ENCODE data around the gene RGS3. TPM values are rescaled to one million over a fixed set of nuclear protein-coding genes. Genes with fewer than 3 reads are reported as not detected.
A peak's percentile ranks its signal among the peaks of the same experiment; 100 is the strongest.

RGS3 gene
- polyA plus RNA-seq, 5 donors = 65.3 to 82.9 (median 75.8) TPM

DNA sequence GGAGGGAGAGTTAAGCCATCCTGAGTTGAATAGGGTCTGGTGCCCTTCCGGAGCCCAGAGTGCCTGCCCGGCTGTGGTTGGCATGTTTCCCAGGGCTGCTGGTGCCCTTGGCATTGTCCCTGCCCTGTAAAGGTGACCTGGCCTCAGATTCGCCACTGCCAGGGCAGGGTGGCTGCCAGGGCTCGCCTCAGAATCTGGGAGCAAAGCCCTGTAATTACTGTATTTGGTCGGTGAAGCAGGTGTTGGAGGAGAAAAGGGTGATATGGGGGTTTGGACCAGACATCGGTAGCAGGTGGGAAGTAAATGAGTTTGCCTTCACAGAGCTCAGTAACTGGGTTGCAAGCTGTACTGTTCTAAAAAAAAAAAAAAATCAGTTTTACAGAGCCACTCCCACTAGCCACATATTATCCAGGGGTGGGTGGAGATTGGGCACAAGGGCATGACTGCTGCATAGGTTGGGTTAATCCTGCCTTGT, 47.6 kb downstream of the RGS3 start:
- no peak for DNase-seq

DNA sequence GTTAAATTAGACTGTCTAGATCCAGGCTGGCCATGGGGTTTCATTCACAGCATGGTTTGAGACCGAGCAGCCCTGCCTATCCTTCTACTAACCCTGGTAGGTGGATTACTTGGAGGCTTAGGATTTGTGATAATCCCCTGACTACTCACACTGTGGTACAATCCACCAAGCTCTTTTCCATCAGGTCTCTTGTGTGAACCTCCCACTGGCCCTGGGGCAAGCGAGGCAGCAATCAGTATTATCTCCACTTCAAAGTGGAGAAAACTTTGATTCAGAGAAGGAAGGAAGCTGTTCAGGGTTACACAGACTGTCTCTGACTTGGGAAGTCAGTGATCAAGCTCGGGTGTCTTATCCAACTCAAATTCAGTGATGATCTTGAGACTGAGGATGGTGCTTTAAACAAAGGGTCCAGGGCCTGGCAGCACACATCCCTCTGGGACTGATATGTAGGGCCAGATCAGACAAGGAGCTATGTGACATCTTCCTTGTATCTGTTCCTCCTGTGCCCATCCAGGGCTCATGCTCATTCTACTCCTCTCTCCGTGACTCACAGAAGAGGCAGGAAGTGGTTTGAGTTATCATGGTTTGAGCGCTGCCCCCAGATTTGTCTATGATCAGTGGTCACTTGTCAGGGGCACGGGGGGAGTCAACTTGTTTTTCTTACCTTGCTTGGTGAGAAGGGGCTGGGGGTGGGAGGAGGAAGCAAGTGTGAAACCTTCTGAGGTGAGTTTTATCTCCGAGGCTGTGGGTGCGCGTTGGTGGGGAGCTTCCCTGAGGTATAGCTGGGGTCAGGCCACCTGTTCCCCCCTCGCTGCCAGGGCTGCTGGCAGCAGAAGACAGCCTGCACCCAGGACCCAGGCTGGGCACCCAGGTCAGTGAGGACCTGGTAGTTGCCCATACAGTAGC, 48.6 kb downstream of the RGS3 start:
- DNase-seq = no peak

DNA sequence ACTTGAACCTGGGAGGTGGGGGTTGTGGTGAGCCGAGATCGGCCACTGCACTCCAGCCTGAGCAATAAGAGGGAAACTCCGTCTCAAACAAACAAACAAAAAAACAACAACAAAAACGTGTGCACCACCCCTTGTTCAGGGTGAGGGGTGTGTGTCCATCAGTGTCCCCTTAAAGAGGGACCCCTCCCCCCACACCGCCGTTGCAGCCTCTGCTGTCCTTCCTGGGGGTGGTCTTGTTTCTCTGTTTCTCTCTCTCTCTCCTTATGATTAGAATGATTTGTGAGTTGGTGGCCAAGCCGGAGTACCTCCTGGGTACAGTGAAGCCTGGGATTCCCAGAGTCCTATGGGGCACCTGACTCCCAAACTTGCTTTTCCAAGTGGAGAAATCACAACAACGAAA, 49.6 kb downstream of the RGS3 start:
- no peak for DNase-seq

DNA sequence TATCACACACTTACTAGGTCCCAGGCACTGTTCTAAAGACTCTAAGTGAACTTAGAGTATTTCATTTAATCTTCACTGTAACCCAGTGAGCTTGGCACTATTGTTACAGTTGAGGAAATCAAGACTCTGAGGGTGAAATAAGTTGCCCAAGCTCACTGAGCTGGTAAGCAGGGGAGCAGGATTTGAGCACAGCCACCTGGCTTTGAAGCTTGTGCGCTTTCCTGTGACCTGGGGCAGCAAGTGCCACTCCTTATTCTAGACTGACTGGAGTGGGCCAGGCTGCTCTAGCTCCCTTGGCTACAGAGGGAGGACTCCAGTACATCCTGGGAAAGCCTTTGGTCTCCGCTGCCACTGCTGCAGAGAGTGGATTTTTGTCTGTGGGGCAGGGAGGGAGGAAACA, 50.0 kb downstream of the RGS3 start:
- no peak for DNase-seq

DNA sequence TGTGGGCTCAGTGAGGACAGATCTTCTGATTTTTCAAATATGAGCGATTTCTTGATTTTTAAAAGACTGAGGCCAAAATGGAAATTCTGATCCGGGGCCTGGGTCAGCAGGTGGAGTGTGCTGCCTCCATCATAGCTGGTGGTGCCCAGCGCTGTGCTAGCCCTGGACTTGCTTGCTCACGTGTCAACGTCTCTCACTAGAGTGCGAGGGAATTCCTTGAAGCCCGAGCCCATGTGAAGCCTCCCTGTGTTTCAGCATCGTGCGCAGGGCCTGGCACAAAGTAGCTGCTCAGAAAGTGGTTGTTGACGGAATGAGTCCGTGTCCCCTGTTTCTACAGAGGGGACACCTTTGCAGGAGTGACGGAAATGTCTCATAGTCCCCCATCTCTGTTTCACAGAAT, 50.5 kb downstream of the RGS3 start:
- DNase-seq = no peak

DNA sequence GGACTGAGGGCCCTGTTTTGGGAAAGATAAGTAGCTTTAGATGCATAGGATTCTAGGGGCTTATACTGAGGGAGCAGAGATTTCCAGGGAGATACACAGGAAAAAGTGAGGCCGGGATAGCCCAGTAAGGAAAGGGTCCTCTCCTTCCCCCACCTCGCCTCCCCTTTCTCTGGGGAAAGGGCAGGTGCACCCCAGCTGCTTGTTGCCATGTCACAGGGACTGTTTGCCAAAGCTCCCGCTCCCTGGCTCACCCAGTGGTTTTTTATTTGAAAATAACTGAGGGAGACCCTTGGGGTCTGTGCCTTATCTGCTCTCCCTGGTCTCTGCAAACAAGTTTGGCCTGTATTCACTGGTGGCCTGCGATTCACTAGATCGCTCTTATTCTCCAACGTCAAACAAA, 51.2 kb downstream of the RGS3 start:
- DNase-seq = no peak

DNA sequence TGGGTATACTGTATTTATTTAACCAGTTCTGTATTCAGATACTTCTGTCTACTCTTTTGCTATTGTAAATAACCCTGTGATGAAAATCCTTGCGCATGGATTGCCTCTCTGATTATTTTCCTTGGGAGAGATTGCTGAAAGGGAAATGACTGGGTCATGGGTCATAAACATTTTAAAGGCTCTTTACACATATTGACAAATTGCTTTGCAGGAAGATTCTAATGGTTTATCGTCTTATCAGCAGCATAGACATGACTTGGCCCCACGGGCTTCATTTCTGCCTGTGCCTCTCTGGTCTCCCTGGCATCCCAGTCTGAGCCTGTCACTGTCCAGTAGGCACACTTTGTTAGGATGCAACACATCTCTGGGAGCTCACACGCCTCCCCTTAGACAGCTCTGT, 52.3 kb downstream of the RGS3 start:
- no peak for DNase-seq

DNA sequence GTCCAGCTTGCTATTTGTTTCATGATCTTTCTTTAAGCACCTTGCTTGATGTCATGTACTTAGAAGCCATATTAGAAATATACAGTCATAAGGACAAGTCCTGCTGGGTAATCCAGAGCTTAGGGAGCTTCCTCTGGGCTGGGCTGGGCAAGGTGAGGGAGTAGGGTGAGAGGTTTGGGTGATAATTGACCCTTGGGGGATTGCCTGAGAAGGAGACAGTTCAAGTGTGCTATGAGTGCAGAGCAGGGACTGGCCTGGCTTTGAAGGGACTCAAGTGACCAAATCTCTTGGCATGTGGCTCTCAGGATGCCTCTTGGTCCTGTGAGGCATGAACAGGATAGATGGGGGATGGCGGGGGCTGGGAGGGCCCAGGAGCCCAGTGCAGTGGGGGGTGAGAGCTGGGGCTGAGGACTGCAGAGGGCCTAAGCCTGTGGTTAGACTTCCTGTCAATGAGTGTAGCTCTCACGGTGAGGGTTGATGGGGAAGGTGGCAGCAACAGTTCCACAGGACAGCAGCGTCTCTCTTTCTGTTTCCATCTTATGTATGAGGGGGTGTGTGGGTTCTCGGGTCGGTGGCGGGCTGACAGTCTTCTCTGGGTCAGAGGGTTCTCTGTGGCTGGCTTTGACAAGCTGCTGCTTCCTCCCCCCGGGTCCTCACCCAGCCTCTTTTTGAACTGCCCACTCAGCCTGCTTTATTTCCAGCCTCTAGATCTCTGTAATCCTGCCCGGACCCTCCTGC, 53.5 kb downstream of the RGS3 start:
- DNase-seq = no peak

DNA sequence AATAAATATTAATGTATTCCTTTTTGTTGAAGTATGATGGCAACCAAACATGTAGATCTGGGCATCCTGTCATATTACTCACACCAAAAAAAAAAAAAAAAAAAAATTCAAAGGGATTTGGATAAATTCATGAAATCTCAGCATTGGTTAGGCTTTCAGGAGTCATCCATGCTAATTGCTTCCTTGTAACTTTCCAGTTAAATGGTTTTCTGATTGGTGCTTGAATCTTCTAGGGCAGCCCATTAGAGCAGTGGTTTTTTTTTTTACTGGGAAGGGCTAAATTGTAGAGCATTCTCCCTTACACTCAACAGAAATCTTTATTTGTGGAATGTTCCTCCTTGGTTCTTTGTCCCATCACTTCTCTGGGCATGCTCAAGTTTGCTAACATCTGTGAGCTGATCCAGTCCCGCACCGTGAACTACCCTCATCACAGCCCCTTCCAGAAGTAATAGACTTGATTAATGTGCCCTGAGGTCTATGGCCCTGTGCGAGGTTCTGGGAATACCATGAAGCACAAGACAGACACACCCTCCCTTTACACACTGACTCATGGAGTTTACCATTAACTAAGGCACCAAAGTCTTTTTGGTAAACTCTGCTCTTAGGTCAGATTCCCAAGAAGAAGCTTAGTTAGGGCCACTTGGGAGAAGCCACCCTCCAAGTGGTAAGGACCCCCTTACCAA, 56.0 kb downstream of the RGS3 start:
- DNase-seq = no peak

DNA sequence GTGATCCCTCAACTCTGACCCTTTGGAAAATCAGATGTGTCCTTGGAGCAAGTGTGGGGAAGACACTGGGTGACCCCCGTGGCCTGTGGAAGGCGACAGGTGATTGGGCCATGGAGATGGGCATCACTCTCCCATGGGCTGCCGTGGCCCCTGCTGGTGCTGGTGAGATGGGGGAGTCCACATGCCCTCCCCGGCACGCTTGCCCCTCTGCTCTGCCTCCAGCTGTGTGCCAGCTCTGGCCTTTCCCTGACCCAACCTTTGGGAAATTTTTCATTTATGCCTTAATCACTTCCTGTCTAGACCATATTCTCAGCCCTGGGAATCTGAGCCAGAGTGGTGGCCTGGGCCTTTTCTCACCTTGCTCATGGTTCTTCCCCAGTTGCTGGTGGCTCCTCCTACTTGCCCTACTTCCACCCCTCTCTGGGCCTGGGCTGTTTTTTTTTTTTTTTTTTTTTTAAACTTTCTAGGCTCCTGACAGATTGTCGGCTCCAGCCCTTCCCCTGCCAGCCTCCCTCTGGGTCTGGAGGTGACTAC, 56.6 kb downstream of the RGS3 start:
- no peak for DNase-seq

DNA sequence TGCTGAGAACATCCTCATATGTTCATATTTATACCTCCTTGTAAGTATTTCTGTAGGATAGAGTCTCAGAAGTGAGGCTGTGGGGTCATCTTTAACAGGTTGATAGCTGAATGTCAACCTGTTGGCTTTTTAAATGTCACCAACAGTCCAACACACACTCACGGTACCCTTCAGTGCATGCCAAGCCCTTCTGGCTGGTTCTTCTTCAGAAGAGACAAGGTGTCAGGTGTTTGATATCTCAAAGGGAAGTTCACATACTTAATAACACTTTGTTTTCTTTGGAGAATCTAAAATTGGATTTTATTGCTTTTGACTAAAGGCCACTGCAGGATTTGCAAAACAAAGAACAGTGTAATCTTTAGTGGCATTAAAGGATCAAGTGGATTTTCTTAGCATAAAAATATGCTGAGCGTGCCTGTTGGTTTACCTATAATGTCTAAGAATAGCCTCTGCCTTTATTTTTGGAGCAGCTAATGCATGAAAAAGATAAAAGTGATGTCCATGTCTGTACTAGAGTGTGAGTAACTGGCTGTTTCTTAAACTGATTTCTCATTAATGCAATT, 58.2 kb downstream of the RGS3 start:
- no peak for DNase-seq

DNA sequence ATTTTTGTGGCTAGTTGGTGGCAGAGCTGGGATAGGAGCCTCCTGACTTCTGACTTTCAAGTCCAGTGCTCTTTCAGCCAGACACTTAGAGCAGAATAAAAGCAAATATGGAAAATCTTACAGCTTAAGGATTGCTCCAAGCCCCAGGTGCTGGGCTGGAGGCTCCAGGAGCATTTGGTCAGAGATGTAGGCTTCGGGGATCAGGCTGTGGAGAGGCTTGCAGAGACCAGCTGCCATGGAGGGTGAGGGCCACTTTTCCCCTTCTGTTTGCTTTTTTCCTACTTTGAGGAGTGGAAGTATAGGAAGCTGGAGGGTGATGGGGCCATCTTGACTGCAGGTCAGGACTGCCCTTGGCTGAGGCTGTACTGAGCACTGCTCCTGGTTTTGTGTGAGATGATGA, 58.9 kb downstream of the RGS3 start:
- no peak for DNase-seq

DNA sequence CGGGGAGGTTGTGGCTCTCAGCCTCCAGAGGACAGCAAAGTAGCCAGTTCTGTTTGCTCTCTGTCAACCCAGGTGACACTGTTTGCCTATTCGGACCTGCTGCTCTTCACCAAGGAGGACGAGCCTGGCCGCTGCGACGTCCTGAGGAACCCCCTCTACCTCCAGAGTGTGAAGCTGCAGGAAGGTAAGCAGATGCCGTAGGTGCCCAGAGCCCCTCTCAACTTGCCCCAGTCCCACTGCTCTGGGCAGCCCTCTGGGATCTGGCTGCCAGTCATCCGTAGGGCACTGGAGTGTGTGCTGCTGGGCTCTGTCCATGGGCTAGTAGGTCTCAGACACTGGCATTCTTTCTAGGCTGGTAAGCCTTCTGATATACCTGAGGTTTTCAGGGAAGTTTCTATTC, 59.3 kb downstream of the RGS3 start:
- no peak for DNase-seq

DNA sequence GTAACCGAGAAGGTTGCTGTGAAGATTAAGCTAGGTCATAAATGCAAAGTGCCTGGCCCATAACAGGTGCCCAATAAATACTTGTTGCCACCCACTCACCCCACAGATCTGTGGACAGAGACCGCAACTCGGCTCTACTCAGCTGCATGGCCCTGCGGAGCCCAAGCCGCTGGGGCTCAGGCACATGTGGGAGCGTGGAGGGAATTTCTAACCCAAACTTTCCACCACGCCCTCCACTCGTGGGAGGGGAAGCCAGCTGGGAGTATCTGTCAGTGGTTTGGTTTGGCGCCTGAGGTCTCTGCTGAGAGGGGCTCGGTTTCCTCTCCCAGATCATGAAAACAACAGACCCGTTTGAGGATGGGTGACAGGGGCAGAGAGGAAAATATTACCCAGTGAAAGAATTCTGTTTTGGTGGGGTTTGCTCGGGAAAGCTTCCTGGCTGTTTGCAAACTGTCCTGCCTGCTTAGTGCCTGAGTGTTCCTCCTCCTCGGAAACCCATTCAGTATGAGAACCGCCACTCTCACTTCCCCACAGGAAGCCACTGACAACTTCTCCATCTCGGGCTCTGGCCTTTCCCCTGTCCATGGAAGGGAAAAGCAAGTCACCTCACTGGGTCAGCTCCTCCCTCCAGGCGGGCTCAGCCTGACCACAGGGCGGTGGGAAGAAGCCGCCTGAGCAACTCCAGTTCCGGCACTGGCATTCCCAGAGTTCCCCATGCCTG, 60.1 kb downstream of the RGS3 start:
- DNase-seq = no peak

DNA sequence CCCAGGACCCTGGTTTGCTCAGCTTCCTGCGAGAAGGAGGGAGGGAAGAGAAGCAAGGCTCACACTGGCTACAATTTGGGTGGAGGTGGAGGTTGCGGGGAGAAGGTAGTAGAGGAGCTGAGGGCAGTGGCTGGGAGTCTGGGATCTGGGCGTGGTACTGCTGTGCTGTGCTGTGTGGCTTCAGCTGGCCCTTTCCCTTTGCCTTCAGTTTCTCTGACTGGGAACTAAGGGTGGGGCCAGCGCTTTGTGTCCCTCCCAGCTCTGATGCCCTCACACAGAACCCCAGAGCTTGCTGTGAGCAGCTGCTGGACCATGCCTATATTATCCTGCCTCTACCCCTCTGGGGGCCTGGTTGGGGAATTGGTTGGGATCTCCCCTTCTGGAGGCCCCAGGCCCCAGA, 60.9 kb downstream of the RGS3 start:
- no peak for DNase-seq

DNA sequence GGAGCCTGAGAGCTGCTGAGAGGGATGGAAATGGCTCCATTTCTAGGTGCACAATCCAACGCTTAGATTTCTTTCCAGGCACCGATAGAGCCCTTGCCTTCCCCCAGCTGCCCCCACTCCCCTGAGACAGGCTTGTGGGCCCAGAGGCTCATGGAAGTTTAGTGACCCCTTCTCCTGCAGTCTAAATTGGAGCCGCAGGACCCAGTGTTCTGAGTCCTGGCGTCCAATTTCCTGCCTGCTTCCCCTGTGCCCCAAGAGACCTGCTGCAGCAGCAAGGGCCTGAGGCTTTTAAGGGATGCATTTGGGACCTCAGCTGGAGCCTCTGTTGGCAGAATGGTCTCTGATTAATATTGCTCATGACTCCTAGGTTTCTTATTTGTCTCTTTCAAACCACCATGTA, 61.7 kb downstream of the RGS3 start:
- DNase-seq = no peak

DNA sequence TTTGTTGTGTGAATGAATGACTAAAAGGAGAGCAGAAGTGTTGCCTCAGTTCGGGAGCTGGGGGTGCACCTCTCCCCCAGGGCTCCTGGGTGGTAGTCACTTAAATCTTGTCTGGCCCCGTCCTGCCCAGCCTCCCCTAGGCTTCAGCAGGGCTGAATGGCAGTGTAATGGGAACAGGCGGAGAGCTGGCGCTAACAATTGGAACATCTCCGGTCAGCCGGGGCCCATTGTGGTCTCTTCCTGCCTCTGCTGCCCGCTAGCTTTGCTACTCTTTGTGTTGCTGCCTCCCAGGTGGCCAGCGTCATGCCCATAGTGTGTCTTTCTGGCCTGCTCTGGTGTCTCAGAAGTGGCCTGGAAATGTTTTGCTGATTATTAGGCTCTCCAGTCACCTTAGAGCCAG, 62.3 kb downstream of the RGS3 start:
- DNase-seq = no peak

DNA sequence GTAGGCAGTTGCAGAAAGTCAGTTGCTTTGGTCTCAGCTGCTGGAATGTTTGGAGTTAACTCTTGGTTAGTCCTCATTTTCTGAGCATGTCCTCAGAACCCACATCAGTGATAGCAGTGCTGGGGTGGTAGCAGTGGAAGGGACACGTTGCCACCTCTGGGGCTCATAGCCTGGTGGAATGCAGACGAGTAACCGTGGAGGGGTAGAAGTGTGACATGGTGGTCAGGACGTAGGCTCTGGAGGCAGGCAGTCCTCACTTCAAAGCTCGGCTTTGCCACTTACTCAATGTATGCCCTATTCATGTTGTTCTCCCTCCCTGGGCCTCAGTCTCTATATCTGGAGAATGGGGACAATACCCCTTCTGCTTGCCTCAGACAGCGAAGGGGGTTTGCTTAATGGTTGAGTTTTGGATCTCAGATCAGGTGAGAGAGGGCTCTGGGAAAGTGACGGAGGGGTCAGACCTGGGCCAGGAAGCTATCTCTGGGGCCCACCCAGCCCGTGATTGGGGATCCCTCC, 62.8 kb downstream of the RGS3 start:
- DNase-seq = no peak

DNA sequence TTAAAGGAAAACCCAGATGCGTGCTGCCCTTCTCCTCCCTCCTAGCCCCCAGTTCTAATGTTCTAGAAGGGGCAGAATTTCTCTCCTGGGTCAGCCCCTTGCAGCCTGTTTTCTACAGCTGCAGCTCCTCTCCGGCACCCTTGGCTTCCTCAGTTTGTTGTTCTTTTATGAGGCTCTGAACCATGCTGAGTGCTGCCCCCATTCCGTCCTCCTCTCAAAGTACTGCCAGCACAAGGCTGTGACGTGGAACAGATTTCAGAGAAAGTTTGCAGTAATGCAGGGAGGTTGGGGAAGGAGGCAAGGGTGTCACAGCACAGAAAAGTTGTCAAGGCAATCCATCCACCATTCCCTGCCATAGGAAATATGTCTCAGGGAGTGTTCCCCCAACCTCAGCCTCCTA, 63.3 kb downstream of the RGS3 start:
- DNase-seq = peak; percentile 83 to 87

DNA sequence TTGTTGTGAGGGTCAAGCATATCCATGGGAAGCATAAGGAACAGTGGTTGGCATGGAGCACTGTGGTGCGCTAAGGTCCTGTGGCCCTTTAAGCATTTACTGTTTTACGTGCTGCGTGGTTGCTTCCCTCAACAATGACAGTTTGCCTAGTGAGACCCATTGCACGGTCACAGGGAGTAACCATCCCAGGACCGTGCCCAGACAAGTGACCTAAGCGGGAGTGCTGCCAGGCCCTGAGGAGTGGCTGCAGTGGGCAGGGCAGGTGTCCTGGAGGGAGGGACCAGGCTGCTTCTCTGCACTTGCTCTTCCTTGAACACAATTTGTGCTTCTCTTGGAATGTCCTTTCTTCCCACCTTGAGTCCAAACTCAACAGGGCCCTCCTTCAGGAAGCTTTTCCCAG, 64.6 kb downstream of the RGS3 start:
- DNase-seq = no peak

DNA sequence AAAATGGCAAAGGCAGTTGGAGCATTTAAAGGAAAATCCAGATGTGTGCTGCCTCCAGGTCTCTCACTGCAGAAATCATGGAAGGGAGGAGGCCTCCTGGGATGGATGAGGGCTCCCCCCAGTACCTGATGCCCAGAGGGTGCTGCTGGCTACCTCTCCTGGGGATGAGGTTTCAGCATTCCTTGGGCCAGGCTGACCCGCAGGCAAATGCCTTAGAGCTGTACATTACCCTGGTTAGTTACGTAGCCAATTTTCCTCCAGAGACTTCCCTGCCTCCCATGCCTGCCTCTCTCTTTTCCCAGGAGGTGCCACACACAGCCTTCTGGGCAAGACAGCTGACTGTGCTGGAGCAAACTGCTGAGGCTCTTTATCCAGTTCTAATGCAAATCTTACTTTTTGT, 65.3 kb downstream of the RGS3 start:
- no peak for DNase-seq

Measured in right lung (tissue), 5 donors.